ENCODE results near the gene OPN5.

GRCh38 chr6:47766445-47766844 lies 15.4 kb upstream of the OPN5 start:
- no peak for TF ChIP-seq CTCF (conservative IDR thresholded peaks at IDR 0.05; ENCODE audit: low read depth, low read length)
- TF ChIP-seq EZH2 (IDR thresholded peaks at IDR 0.05; ENCODE audit: low read length, unreplicated experiment), result no peak
- no peak for TF ChIP-seq EZH2phosphoT487 (IDR thresholded peaks at IDR 0.05; ENCODE audit: borderline replicate concordance, low read length)

All from PC-3 (cell line).